WTC11 (cell line): Measurements from ENCODE around the gene AGAP1. TPM values are rescaled to one million over a fixed set of nuclear protein-coding genes. Genes with fewer than 3 reads are reported as not detected.

Experiments
- AFF4 ChIP-seq: sonication (generic); formaldehyde crosslinking; IDR thresholded peaks from 2 replicates; pipeline ENCODE4 v1.8.1; 2023; ENCODE audit warnings: mild to moderate bottlenecking, missing genetic modification reagents, borderline replicate concordance
- ARID4B ChIP-seq: sonication (generic); formaldehyde crosslinking; IDR thresholded peaks from 2 replicates; pipeline ENCODE4 v1.8.0; 2023; ENCODE audit warnings: missing genetic modification reagents, mild to moderate bottlenecking, borderline replicate concordance
- CREB1 ChIP-seq: sonication (generic); formaldehyde crosslinking; IDR thresholded peaks from 2 replicates; pipeline ENCODE4 v1.8.0; 2023; ENCODE audit warnings: mild to moderate bottlenecking, missing genetic modification reagents
- ETV6 ChIP-seq: sonication (generic); formaldehyde crosslinking; IDR thresholded peaks from 2 replicates; pipeline ENCODE4 v1.8.1; 2022; ENCODE audit warnings: mild to moderate bottlenecking, missing genetic modification reagents
- HMGXB4 ChIP-seq: sonication (generic); formaldehyde crosslinking; IDR thresholded peaks from 2 replicates; pipeline ENCODE4 v1.8.1; 2023; ENCODE audit warnings: mild to moderate bottlenecking, moderate library complexity, missing genetic modification reagents
- KAT7 ChIP-seq: sonication (generic); formaldehyde crosslinking; IDR thresholded peaks from 2 replicates; pipeline ENCODE4 v1.8.1; 2023; ENCODE audit warnings: missing genetic modification reagents, mild to moderate bottlenecking, borderline replicate concordance
- PRRX2 ChIP-seq: fragments of 250-450 bp; sonication (Bioruptor Pico); IDR thresholded peaks from 2 replicates; pipeline ENCODE4 v1.8.0; 2021; ENCODE audit warnings: mild to moderate bottlenecking
- STAT6 ChIP-seq: sonication (generic); formaldehyde crosslinking; conservative IDR thresholded peaks from 2 replicates; pipeline ENCODE4 v1.8.1; 2023; ENCODE audit warnings: mild to moderate bottlenecking, low read depth, missing genetic modification reagents, moderate library complexity
- USF1 ChIP-seq: sonication (generic); formaldehyde crosslinking; IDR thresholded peaks from 2 replicates; pipeline ENCODE4 v1.8.0; 2022; ENCODE audit warnings: mild to moderate bottlenecking, missing genetic modification reagents
- ZNF219 ChIP-seq: sonication (generic); formaldehyde crosslinking; IDR thresholded peaks from 2 replicates; pipeline ENCODE4 v1.8.0; 2023; ENCODE audit warnings: missing genetic modification reagents, mild to moderate bottlenecking, borderline replicate concordance
- ZNF532 ChIP-seq: fragments of 250-450 bp; sonication (Bioruptor Pico); IDR thresholded peaks from 2 replicates; pipeline ENCODE4 v1.9.0; 2021; ENCODE audit warnings: mild to moderate bottlenecking, borderline replicate concordance
- total RNA-seq: library from RNA; stranded (reverse); gene quantifications from 3 replicates; pipeline ENCODE4 v1.2.3, GENCODE V29; 2021

Gene AGAP1
- total RNA-seq, 1 experiment from 2014 or later = 49.3 TPM

GRCh38 chr2:236040600-236041328 lies 546.9 kb downstream of the AGAP1 start (continued):
- TF ChIP-seq AFF4 (no peak), HMGXB4 (CRISPR knock-in tag) (no peak), PRRX2 (CRISPR knock-in tag) (no peak), ZNF532 (CRISPR knock-in tag) (no peak), ETV6 (CRISPR knock-in tag) (no peak), ARID4B (CRISPR knock-in tag) (no peak), CREB1 (no peak), USF1 (no peak), KAT7 (no peak), ZNF219 (CRISPR knock-in tag) (no peak), STAT6 (CRISPR knock-in tag) (no peak)
